GM18861 (cell line): ENCODE data around the gene NBPF1.
A peak's percentile ranks its signal among the peaks of the same experiment; 100 is the strongest.
"Not testable (repeated sequence)": the region's sequence is repeated elsewhere in the genome, so short reads cannot be mapped to it uniquely, and the experiment has no call there.

Source experiments
- ATAC-seq: cut with Tn5 transposase; IDR thresholded peaks from one replicate; pipeline ENCODE4 v1.9.1; 2021; ENCODE audit not compliant: unreplicated experiment

The NBPF1 gene

GRCh38 chr1:16519255-16519951, 94.0 kb downstream of the NBPF1 start:
- not testable (repeated sequence) for ATAC-seq

GRCh38 chr1:16518913-16519254, 94.5 kb downstream of the NBPF1 start:
- not testable (repeated sequence) for ATAC-seq

- ATAC-seq: not testable (repeated sequence)
Measured at GRCh38 chr1:16516694-16517410, 96.5 kb downstream of the NBPF1 start.

GRCh38 chr1:16514107-16515055, 99.0 kb downstream of the NBPF1 start, which contains the start of gene RNU1-1:
RNU1-1 (minus strand) TSS chr1:16514285.
- not testable (repeated sequence) for ATAC-seq

- peak; percentile 90 for ATAC-seq
Measured at GRCh38 chr1:16513412-16514106, 99.8 kb downstream of the NBPF1 start.

- ATAC-seq: not testable (repeated sequence)
Measured at GRCh38 chr1:16512624-16513411, 100.5 kb downstream of the NBPF1 start.
